Adrenal gland (tissue), 12 donors: Measurements from ENCODE around the gene FTSJ3. TPM values are rescaled to one million over a fixed set of nuclear protein-coding genes. Genes with fewer than 3 reads are reported as not detected.
A peak's percentile ranks its signal among the peaks of the same experiment; 100 is the strongest.

Source experiments
- DNase-seq, 7 donors: peaks; one replicate each; pipeline ENCODE4 v3.0.0-alpha.2; 2019 to 2020
- H3K27ac ChIP-seq, 5 donors: fragments of 200-600 bp; sonication (generic) in 4 of 5; 1 replicate in 3 of 5; 2 replicates in 2 of 5; pipeline versions ENCODE4 v1.5.1 to v1.8.0; 2016 to 2020; ENCODE audit warnings: mild to moderate bottlenecking in 1 of 5
- H3K27me3 ChIP-seq: fragments of 200-600 bp; 2 replicates; pipeline ENCODE4 v1.8.0; 2021
- H3K36me3 ChIP-seq, 2 donors: fragments of 200-600 bp; replicated peaks in 1 of 2; 1 replicate in 1 of 2; 2 replicates in 1 of 2; pipeline versions ENCODE4 v1.5.1 to v1.8.0; 2018 to 2022
- H3K4me1 ChIP-seq, 2 donors: fragments of 200-600 bp; replicated peaks in 1 of 2; 1 replicate in 1 of 2; 2 replicates in 1 of 2; pipeline versions ENCODE4 v1.5.1 to v1.8.0; 2018 to 2021
- H3K4me3 ChIP-seq, 4 donors: fragments of 200-600 bp; sonication (generic) in 3 of 4; one replicate each; pipeline ENCODE4 v1.5.1; 2016 to 2018
- H3K9me3 ChIP-seq, 3 donors: fragments of 200-600 bp; sonication (generic) in 1 of 3; replicated peaks in 1 of 3; 1 replicate in 2 of 3; 2 replicates in 1 of 3; pipeline versions ENCODE4 v1.5.1 to v1.8.0; 2016 to 2021
- CTCF ChIP-seq, 6 experiments: fragments of 450-650 bp in 4 of 6; fragments of 200-600 bp in 2 of 6; sonication (generic) in 1 of 6; IDR thresholded peaks; 1 replicate in 5 of 6; 2 replicates in 1 of 6; pipeline versions ENCODE4 v1.5.1 to v1.8.0; 2016 to 2021; ENCODE audit warnings: antibody characterized with exemption in 6 of 6, mild to moderate bottlenecking in 2 of 6, moderate library complexity in 1 of 6
- POLR2A ChIP-seq, 2 donors: fragments of 450-650 bp; IDR thresholded peaks; one replicate each; pipeline ENCODE4 v1.6.1; 2017; ENCODE audit warnings: antibody characterized with exemption in 2 of 2, mild to moderate bottlenecking in 2 of 2, moderate library complexity in 1 of 2
- WGBS, 4 donors: extraction: QIAGEN DNeasy Blood & Tissue Kit in 2 of 4; methylation state at CpG; one replicate each; pipeline versions ENCODE4 v1.1.5 to v1.1.7; 2013 to 2017; 5-methylcytosine and 5-hydroxymethylcytosine counted together
- intact Hi-C, 2 donors: fragments of 100-400 bp; cut with DNase I; formaldehyde crosslinking; loops; one replicate each; pipeline versions ENCODE4 v1.14.1 to v1.15.0; 2022 to 2023
- polyA plus RNA-seq, 3 donors: library from polyadenylated mRNA; stranded (reverse); fragments of 200-250 nt in 2 of 3; fragments of 350-450 nt in 1 of 3; fragmentation: Illumina TruSeq in 1 of 3; extraction: RNeasy Lipid Tissue Mini Kit (QIAGEN cat#74804) in 1 of 3; gene quantifications; one replicate each; pipeline ENCODE4 v1.2.3, GENCODE V29; 2013 to 2014
- total RNA-seq, 9 donors: library from RNA; depleted of rRNA in 4 of 9; stranded (reverse); fragments of >200 nt in 4 of 9; fragments of 120-200 nt in 1 of 9; fragmentation: NEBNext Ultra II Directional in 1 of 9; extraction: Animal tissue kit (Norgen Biotek cat#: 25700) in 1 of 9; gene quantifications; one replicate each; pipeline versions ENCODE4 v1.1.0 to v1.2.4, GENCODE V29; 2013 to 2023
- donor health status: healthy with polysubstance abuse.
- donor health status: Bipolar disorder and iron deficiency.
- donor health status: DM: yes; HTN: yes; CAD: no.
- donor health status: DM: no; HTN: no; CAD: no.
- donor health status: DM: no; HTN: no; CAD: no.
- donor health status: DM: yes; HTN: yes; CAD: no.

FTSJ3 gene
- total and polyA plus RNA-seq, 12 donors = 19.4 to 56.1 (median 43.2) TPM

- WGBS, 4 donors = 92 to 96% (median 95%) methylated on average over 9 of the region's 9 CpGs
- DNase-seq = no peak
- H3K9me3 ChIP-seq = no peaks in the 10 kb centered on the region
- H3K4me1 ChIP-seq = peaks cover 8 to 23% of the 10 kb centered on the region in 2 donors
- no peaks in the 10 kb centered on the region for H3K27me3 ChIP-seq
- TF ChIP-seq CTCF (IDR thresholded peaks at IDR 0.05) = no peak
- TF ChIP-seq POLR2A (IDR thresholded peaks at IDR 0.05) = no peak
- no peak overlapping the region for H3K27ac ChIP-seq
- intact Hi-C loops = no loop called here
- H3K4me3 ChIP-seq = no peak overlapping the region
- peaks cover 0 to 70% of the 10 kb centered on the region in 2 donors for H3K36me3 ChIP-seq
These were observed 3.1 kb downstream of the FTSJ3 start for GRCh38 chr17:63824362-63824761.

GRCh38 chr17:63823659-63824331 lies 3.7 kb downstream of the FTSJ3 start:
- no peak for DNase-seq
- intact Hi-C loops = no loop called here
- H3K27ac ChIP-seq = no peak overlapping the region
- H3K4me3 ChIP-seq = no peak overlapping the region
- no peaks in the 10 kb centered on the region for H3K9me3 ChIP-seq
- 91 to 95% (median 94%) methylated on average over 13 of the region's 13 CpGs for WGBS, 4 donors
- H3K4me1 ChIP-seq = peaks cover 8 to 18% of the 10 kb centered on the region in 2 donors
- peaks cover 0 to 70% of the 10 kb centered on the region in 2 donors for H3K36me3 ChIP-seq
- no peaks in the 10 kb centered on the region for H3K27me3 ChIP-seq
- TF ChIP-seq POLR2A (IDR thresholded peaks at IDR 0.05) = no peak
- no peak for TF ChIP-seq CTCF (IDR thresholded peaks at IDR 0.05)

DNA sequence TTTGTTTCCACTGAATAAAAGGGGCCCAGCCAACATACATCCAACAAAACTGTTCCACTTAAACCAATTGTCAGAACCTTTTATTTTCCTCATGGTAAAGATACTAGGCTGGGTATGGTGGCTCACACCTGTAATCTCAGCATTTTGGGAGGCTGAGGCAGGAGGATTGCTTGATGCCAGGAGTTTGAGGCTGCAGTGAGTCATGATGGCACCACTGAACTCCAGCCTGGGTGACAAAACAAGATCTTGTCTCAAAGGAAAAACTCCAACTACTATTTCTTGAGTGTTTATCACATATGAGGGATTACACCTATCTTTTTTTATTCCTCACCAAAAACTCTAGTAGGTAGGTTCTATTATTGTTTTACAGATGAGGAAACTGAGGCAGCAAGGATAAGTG lies 4.9 kb downstream of the FTSJ3 start:
- no peaks in the 10 kb centered on the region for H3K9me3 ChIP-seq
- H3K27ac ChIP-seq = no peak overlapping the region
- no peak overlapping the region for H3K4me3 ChIP-seq
- H3K27me3 ChIP-seq = no peaks in the 10 kb centered on the region
- DNase-seq = no peak
- H3K36me3 ChIP-seq = peaks cover 0 to 83% of the 10 kb centered on the region in 2 donors
- H3K4me1 ChIP-seq = peaks cover 0 to 9% of the 10 kb centered on the region in 2 donors
- no peak for TF ChIP-seq CTCF (IDR thresholded peaks at IDR 0.05)
- no peak for TF ChIP-seq POLR2A (IDR thresholded peaks at IDR 0.05)
- intact Hi-C loops = no loop called here

DNA sequence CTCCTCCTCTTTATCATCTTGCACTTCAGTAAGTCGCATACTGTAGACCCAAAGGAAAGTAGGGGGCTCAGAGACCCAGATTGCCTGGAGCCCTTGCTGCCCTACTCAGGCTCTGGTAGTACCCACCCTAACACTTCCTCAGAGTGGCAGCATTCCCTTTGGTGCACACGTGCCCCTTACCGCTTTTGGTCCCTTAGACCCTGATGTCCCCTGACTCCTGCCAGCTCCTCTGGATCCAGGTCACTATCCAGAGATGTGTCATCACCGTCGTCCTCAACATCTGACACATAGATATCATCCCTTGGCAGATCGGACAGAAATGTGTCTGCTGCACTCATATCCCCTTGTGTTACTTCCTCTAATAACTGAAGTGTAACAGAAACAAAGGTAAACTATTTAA lies 5.7 kb downstream of the FTSJ3 start:
- no peaks in the 10 kb centered on the region for H3K27me3 ChIP-seq
- H3K36me3 ChIP-seq = peaks cover 0 to 90% of the 10 kb centered on the region in 2 donors

More for the DNA sequence above, 5.7 kb downstream of the FTSJ3 start:
- no peak overlapping the region for H3K4me3 ChIP-seq
- intact Hi-C loops = no loop called here
- WGBS, 4 donors = 49 to 67% (median 56%) methylated on average over 6 of the region's 6 CpGs
- TF ChIP-seq CTCF (IDR thresholded peaks at IDR 0.05) (no peak), POLR2A (IDR thresholded peaks at IDR 0.05) (no peak)
- peaks cover 0 to 9% of the 10 kb centered on the region in 2 donors for H3K4me1 ChIP-seq
- DNase-seq = no peak
- H3K9me3 ChIP-seq = no peaks in the 10 kb centered on the region
- peak overlapping the region in 1 of 5 donors; percentile 20 for H3K27ac ChIP-seq
